HFF-Myc (cell line): ENCODE data around the gene PVR.
"Not testable (repeated sequence)": the region's sequence is repeated elsewhere in the genome, so short reads cannot be mapped to it uniquely, and the experiment has no call there.

Experiments used
- DNase-seq: peaks from one replicate; pipeline ENCODE4 v3.0.0-alpha.2; 2011; ENCODE audit warnings: low read depth; ENCODE audit errors: extremely low read depth
- H3K4me3 ChIP-seq: replicated peaks from 2 replicates; pipeline ENCODE4 v1.5.1; 2011; ENCODE audit warnings: low read depth, mild to moderate bottlenecking, control low read depth, low read length
- CTCF ChIP-seq: IDR thresholded peaks from 2 replicates; pipeline ENCODE4 v1.5.1; 2012; ENCODE audit warnings: mild to moderate bottlenecking, low read depth, low read length, control low read depth; ENCODE audit errors: missing control alignments

Gene PVR

GRCh38 chr19:44705502-44706010 lies 61.8 kb downstream of the PVR start:
- no peak for DNase-seq
- no peak overlapping the region for H3K4me3 ChIP-seq
- TF ChIP-seq CTCF = no peak

- H3K4me3 ChIP-seq = no peak overlapping the region
- no peak for DNase-seq
These were observed 63.0 kb downstream of the PVR start for GRCh38 chr19:44706506-44707236.

GRCh38 chr19:44707794-44708193 lies 64.1 kb downstream of the PVR start:
- TF ChIP-seq CTCF = no peak
- no peak for DNase-seq
- no peak overlapping the region for H3K4me3 ChIP-seq

More at GRCh38 chr19:44706506-44707236, 63.0 kb downstream of the PVR start:
- no peak for TF ChIP-seq CTCF

GRCh38 chr19:44708940-44709339 lies 65.2 kb downstream of the PVR start:
- no peak for TF ChIP-seq CTCF
- H3K4me3 ChIP-seq = no peak overlapping the region

GRCh38 chr19:44709434-44710266 lies 65.9 kb downstream of the PVR start:
- not testable (repeated sequence) for H3K4me3 ChIP-seq, DNase-seq

More at GRCh38 chr19:44708940-44709339, 65.2 kb downstream of the PVR start:
- no peak for DNase-seq

GRCh38 chr19:44710483-44710882 lies 66.8 kb downstream of the PVR start:
- DNase-seq = no peak
- no peak for TF ChIP-seq CTCF
- no peak overlapping the region for H3K4me3 ChIP-seq

- TF ChIP-seq CTCF = no peak
- DNase-seq = no peak
- H3K4me3 ChIP-seq = no peak overlapping the region
These were observed 69.3 kb downstream of the PVR start for GRCh38 chr19:44712864-44713515.
